IMR-90 (cell line): ENCODE measurements around the gene RNF41.

Source experiments
- CEBPB ChIP-seq: IDR thresholded peaks from 2 replicates; pipeline ENCODE4 v1.6.1; 2012; ENCODE audit warnings: low read depth, low read length, improper control_type of control experiment
- FOS ChIP-seq: fragments of 150-350 bp; IDR thresholded peaks from 2 replicates; pipeline ENCODE4 v1.6.1; 2016; ENCODE audit warnings: low read depth, low read length
- MXI1 ChIP-seq: IDR thresholded peaks from 2 replicates; pipeline ENCODE4 v1.6.1; 2012; ENCODE audit warnings: low read depth, mild to moderate bottlenecking, low read length, moderate library complexity, borderline replicate concordance
- RAD21 ChIP-seq: IDR thresholded peaks from 2 replicates; pipeline ENCODE4 v1.6.1; 2012; ENCODE audit warnings: low read length, improper control_type of control experiment
- RCOR1 ChIP-seq: IDR thresholded peaks from 2 replicates; pipeline ENCODE4 v1.6.1; 2012; ENCODE audit warnings: mild to moderate bottlenecking, low read length, improper control_type of control experiment; ENCODE audit not compliant: insufficient replicate concordance
- RFX5 ChIP-seq: IDR thresholded peaks from 2 replicates; pipeline ENCODE4 v1.8.0; 2012; ENCODE audit warnings: low read depth, mild to moderate bottlenecking, low read length, moderate library complexity
- SMC3 ChIP-seq: fragments of 150-350 bp; IDR thresholded peaks from 2 replicates; pipeline ENCODE4 v1.6.1; 2016; ENCODE audit warnings: low read depth, mild to moderate bottlenecking, antibody characterized with exemption, low read length, moderate library complexity
- TF ChIP-seq, protein P1 (sequence below): conservative IDR thresholded peaks from 2 replicates; pipeline ENCODE4 v1.5.1; 2012; ENCODE audit warnings: mild to moderate bottlenecking, low read depth, low read length, improper control_type of control experiment

DNA sequence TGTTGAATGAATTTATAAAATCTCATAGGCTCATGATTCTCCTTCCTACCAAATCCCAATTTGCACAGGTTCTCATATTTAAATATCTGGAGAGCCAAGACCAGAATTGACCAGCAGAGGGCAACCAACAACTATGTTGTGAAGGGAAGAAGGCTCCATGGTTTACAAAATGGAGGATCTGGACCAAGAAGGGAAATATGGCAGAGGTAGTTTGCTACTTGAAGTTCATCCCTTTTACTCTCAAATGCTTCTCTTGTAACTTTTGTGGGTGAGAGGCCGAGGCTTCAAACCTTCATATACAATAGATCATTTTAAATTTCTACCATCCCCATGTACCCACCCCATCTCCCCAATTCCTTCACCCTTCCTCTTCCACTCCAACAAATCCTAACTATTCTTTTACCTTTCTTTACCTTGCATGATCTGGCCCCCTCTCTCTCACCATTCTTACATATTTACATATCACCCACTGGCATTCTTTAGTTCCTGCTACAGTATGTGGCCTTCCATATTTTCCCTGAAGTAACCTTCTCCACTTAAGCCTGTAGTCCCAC is 28.6 kb downstream of the RNF41 start:
- peak; percentile 86 for TF ChIP-seq RAD21
- no peak for TF ChIP-seq FOS
- TF ChIP-seq, protein P1, sequence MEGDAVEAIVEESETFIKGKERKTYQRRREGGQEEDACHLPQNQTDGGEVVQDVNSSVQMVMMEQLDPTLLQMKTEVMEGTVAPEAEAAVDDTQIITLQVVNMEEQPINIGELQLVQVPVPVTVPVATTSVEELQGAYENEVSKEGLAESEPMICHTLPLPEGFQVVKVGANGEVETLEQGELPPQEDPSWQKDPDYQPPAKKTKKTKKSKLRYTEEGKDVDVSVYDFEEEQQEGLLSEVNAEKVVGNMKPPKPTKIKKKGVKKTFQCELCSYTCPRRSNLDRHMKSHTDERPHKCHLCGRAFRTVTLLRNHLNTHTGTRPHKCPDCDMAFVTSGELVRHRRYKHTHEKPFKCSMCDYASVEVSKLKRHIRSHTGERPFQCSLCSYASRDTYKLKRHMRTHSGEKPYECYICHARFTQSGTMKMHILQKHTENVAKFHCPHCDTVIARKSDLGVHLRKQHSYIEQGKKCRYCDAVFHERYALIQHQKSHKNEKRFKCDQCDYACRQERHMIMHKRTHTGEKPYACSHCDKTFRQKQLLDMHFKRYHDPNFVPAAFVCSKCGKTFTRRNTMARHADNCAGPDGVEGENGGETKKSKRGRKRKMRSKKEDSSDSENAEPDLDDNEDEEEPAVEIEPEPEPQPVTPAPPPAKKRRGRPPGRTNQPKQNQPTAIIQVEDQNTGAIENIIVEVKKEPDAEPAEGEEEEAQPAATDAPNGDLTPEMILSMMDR: peak; percentile 95
- no peak for TF ChIP-seq CEBPB
- TF ChIP-seq MXI1: no peak
- TF ChIP-seq RFX5: no peak
- TF ChIP-seq RCOR1: no peak
- peak; percentile 83 for TF ChIP-seq SMC3
